Fibroblast of skin of scalp (primary cell): ENCODE measurements around the gene DPP7. TPM values are rescaled to one million over a fixed set of nuclear protein-coding genes. Genes with fewer than 3 reads are reported as not detected.

Source experiments
- DNase-seq: peaks from one replicate; pipeline ENCODE4 v3.0.0-alpha.2; 2013
- polyA plus RNA-seq, 2 experiments: library from polyadenylated mRNA; unstranded; fragments of 120-200 nt; gene quantifications; one replicate each; pipeline ENCODE4 v1.2.1, GENCODE V29; 2013; ENCODE audit not compliant: insufficient read length in 2 of 2

The DPP7 gene
- polyA plus RNA-seq (2013, experiment 1 of 2; ENCODE audit: insufficient read length), result 63.0 TPM
- polyA plus RNA-seq (2013, experiment 2 of 2; ENCODE audit: insufficient read length), result 57.9 TPM

- DNase-seq, result peak; percentile 54
These were observed at the start of gene DPP7 for GRCh38 chr9:137114613-137115393. Gene DPP7, minus strand, starts transcription at chr9:137114733. Its CDS starts 20 bp downstream, at chr9:137114713.

GRCh38 chr9:137163805-137164204 lies 49.3 kb upstream of the DPP7 start:
- no peak for DNase-seq

- DNase-seq, result no peak
These were observed 48.8 kb upstream of the DPP7 start for GRCh38 chr9:137163365-137163715.

- DNase-seq, result no peak
These were observed 48.2 kb upstream of the DPP7 start for GRCh38 chr9:137162505-137163364.

GRCh38 chr9:137161558-137162486 lies 47.3 kb upstream of the DPP7 start:
- DNase-seq, result no peak

- DNase-seq, result no peak
These were observed 46.4 kb upstream of the DPP7 start for GRCh38 chr9:137160716-137161557.

GRCh38 chr9:137160054-137160425 lies 45.5 kb upstream of the DPP7 start:
- DNase-seq, result no peak

- DNase-seq, result no peak
These were observed 44.8 kb upstream of the DPP7 start for GRCh38 chr9:137159105-137160053.

GRCh38 chr9:137158625-137159024 lies 44.1 kb upstream of the DPP7 start:
- no peak for DNase-seq

GRCh38 chr9:137157618-137158415 lies 43.3 kb upstream of the DPP7 start:
- no peak for DNase-seq

GRCh38 chr9:137156567-137157375 lies 42.2 kb upstream of the DPP7 start:
- peak; percentile 42 for DNase-seq

GRCh38 chr9:137152844-137153405 lies 38.4 kb upstream of the DPP7 start:
- DNase-seq, result no peak

- peak; percentile 46 for DNase-seq
These were observed 36.3 kb upstream of the DPP7 start for GRCh38 chr9:137150617-137151457.

GRCh38 chr9:137149942-137150616 lies 35.5 kb upstream of the DPP7 start:
- no peak for DNase-seq

GRCh38 chr9:137149363-137149762 lies 34.8 kb upstream of the DPP7 start:
- no peak for DNase-seq

GRCh38 chr9:137148661-137149060 lies 34.1 kb upstream of the DPP7 start:
- DNase-seq, result no peak

- no peak for DNase-seq
These were observed 33.7 kb upstream of the DPP7 start for GRCh38 chr9:137148242-137148641.
